Fibroblast of pulmonary artery (primary cell): Measurements from ENCODE around the gene ITGAX.
A peak's percentile ranks its signal among the peaks of the same experiment; 100 is the strongest.

ENCODE experiments used
- DNase-seq: peaks from one replicate; pipeline ENCODE4 v3.0.0-alpha.2; 2010; ENCODE audit warnings: low read depth
- H3K4me3 ChIP-seq: replicated peaks from 2 replicates; pipeline ENCODE4 v1.5.1; 2011; ENCODE audit warnings: low read depth, mild to moderate bottlenecking, control low read depth, low read length, moderate library complexity
- CTCF ChIP-seq: IDR thresholded peaks from 2 replicates; pipeline ENCODE4 v1.5.1; 2011; ENCODE audit warnings: mild to moderate bottlenecking, control low read depth, low read length, inconsistent platforms; ENCODE audit errors: missing control alignments

ITGAX gene

GRCh38 chr16:31401436-31401835 is 46.5 kb downstream of the ITGAX start:
- no peak overlapping the region for H3K4me3 ChIP-seq
- no peak for DNase-seq
- no peak for TF ChIP-seq CTCF

- DNase-seq: peak; percentile 20
- no peak overlapping the region for H3K4me3 ChIP-seq
- no peak for TF ChIP-seq CTCF
Observed at GRCh38 chr16:31402687-31403086, 47.7 kb downstream of the ITGAX start.

GRCh38 chr16:31403590-31404352 is 48.8 kb downstream of the ITGAX start:
- DNase-seq: no peak
- H3K4me3 ChIP-seq: peak overlapping the region; percentile 40
- no peak for TF ChIP-seq CTCF

- no peak for TF ChIP-seq CTCF
- peak overlapping the region; percentile 40 for H3K4me3 ChIP-seq
- peak; percentile 30 for DNase-seq
Observed at GRCh38 chr16:31404353-31405064, 49.5 kb downstream of the ITGAX start.

DNA sequence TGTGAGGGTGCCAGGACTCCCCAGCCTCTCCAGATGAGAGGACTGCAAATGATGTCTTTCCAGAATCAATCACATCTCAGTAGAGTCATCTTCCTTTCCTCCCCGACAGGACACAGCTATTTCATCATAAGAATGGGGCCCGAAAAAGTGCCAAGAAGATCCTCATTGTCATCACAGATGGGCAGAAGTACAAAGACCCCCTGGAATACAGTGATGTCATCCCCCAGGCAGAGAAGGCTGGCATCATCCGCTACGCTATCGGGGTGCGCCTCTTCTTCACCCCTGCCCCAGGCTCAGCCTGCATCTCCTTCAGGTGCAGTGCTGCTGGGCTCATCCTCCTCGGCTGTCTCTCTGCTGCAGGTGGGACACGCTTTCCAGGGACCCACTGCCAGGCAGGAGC is 52.4 kb downstream of the ITGAX start:
- DNase-seq: no peak
- no peak for TF ChIP-seq CTCF
- no peak overlapping the region for H3K4me3 ChIP-seq

- peak; percentile 39 for DNase-seq
- TF ChIP-seq CTCF: no peak
- H3K4me3 ChIP-seq: no peak overlapping the region
Observed at GRCh38 chr16:31409433-31409832, 54.5 kb downstream of the ITGAX start.
